HG03108 (cell line): ENCODE measurements around the gene ZNF569.
A peak's percentile ranks its signal among the peaks of the same experiment; 100 is the strongest.
"Not testable (repeated sequence)": the region's sequence is repeated elsewhere in the genome, so short reads cannot be mapped to it uniquely, and the experiment has no call there.

Source experiments
- ATAC-seq: cut with Tn5 transposase; IDR thresholded peaks from one replicate; pipeline ENCODE4 v1.9.1; 2021; ENCODE audit warnings: moderate library complexity; ENCODE audit not compliant: unreplicated experiment

The ZNF569 gene

GRCh38 chr19:37403403-37403802 is 63.8 kb downstream of the ZNF569 start:
- ATAC-seq = no peak

GRCh38 chr19:37401078-37401477 is 66.2 kb downstream of the ZNF569 start:
- ATAC-seq = no peak

- not testable (repeated sequence) for ATAC-seq
Observed at GRCh38 chr19:37391399-37391798, 75.8 kb downstream of the ZNF569 start.

GRCh38 chr19:37389234-37389633 is 78.0 kb downstream of the ZNF569 start:
- no peak for ATAC-seq

GRCh38 chr19:37370880-37371661 is 96.2 kb downstream of the ZNF569 start, which contains the start of gene ZNF527:
Gene ZNF527, plus strand, starts transcription at chr19:37371099. Its CDS starts 3,100 bp downstream, at chr19:37374199.
- ATAC-seq = peak; percentile 97

GRCh38 chr19:37370386-37370879 is 96.8 kb downstream of the ZNF569 start:
- ATAC-seq = peak; percentile 4

GRCh38 chr19:37362733-37363132 is 104.5 kb downstream of the ZNF569 start:
- ATAC-seq = no peak

- ATAC-seq = no peak
Observed at GRCh38 chr19:37361994-37362393, 105.2 kb downstream of the ZNF569 start.
